HepG2 (cell line): ENCODE measurements around the gene ZBTB48. TPM values are rescaled to one million over a fixed set of nuclear protein-coding genes. Genes with fewer than 3 reads are reported as not detected.

Experiments used
- HIVEP1 ChIP-seq: sonication (generic); formaldehyde crosslinking; IDR thresholded peaks from 2 replicates; pipeline ENCODE4 v1.4.0; 2020; ENCODE audit warnings: mild to moderate bottlenecking, missing genetic modification reagents
- HNRNPL ChIP-seq: fragments of 200-400 bp; formaldehyde crosslinking; IDR thresholded peaks from 2 replicates; pipeline ENCODE4 v1.6.1; 2017; ENCODE audit warnings: mild to moderate bottlenecking, low read depth, low read length
- RERE ChIP-seq: IDR thresholded peaks from 2 replicates; pipeline ENCODE4 v1.6.1; 2016; ENCODE audit warnings: low read depth, missing genetic modification reagents, missing compliant biosample characterization
- ZFYVE20 ChIP-seq: sonication (generic); formaldehyde crosslinking; IDR thresholded peaks from 2 replicates; pipeline ENCODE4 v1.8.0; 2023; ENCODE audit warnings: low read depth, mild to moderate bottlenecking, moderate library complexity, missing genetic modification reagents, borderline replicate concordance
- ZNF552 ChIP-seq: sonication (generic); formaldehyde crosslinking; IDR thresholded peaks from 2 replicates; pipeline ENCODE4 v1.9.0; 2022; ENCODE audit warnings: missing genetic modification reagents, mild to moderate bottlenecking, borderline replicate concordance
- polyA plus RNA-seq, 8 experiments: library from polyadenylated mRNA; depleted of rRNA in 3 of 8; stranded (reverse) in 7 of 8; unstranded in 1 of 8; fragments of >200 nt; fragmentation: Illumina TruSeq in 4 of 8; extraction: Trizol in 4 of 8; gene quantifications; 2 replicates each; pipeline versions ENCODE4 v1.2.1 to v1.2.3, GENCODE V29; 2011 to 2016; ENCODE audit warnings: low read depth in 4 of 8, missing spikeins in 1 of 8, mixed read lengths in 1 of 8; ENCODE audit not compliant: insufficient read depth in 1 of 8
- total RNA-seq, 5 experiments: library from RNA; depleted of rRNA; stranded (reverse); fragments of >200 nt; fragmentation: Illumina TruSeq; extraction: Trizol; gene quantifications; 2 replicates each; pipeline ENCODE4 v1.2.3, GENCODE V29; 2016; ENCODE audit warnings: low read depth in 1 of 5
- TF ChIP-seq, protein P1 (sequence below), 2 experiments: fragments of 450-650 bp in 1 of 2; sonication (generic) in 1 of 2; formaldehyde crosslinking in 1 of 2; IDR thresholded peaks; 2 replicates each; pipeline versions ENCODE4 v1.6.1 to v1.8.0; 2016 to 2022; ENCODE audit warnings: antibody characterized with exemption in 1 of 2, mild to moderate bottlenecking in 1 of 2, missing genetic modification reagents in 1 of 2
- TF ChIP-seq, protein P2 (sequence below), 2 experiments: sonication (generic) in 1 of 2; formaldehyde crosslinking in 1 of 2; IDR thresholded peaks; 2 replicates each; pipeline versions ENCODE4 v1.4.0 to v1.6.1; 2016 to 2020; ENCODE audit warnings: borderline replicate concordance in 1 of 2, low read depth in 1 of 2, mild to moderate bottlenecking in 1 of 2, missing genetic modification reagents in 1 of 2

Gene ZBTB48
- total and polyA plus RNA-seq, 2 of the 13 experiments (the other 11 are each of a cell fraction or from before 2014, with no cell fraction given) = 13.0 to 17.1 TPM

DNA sequence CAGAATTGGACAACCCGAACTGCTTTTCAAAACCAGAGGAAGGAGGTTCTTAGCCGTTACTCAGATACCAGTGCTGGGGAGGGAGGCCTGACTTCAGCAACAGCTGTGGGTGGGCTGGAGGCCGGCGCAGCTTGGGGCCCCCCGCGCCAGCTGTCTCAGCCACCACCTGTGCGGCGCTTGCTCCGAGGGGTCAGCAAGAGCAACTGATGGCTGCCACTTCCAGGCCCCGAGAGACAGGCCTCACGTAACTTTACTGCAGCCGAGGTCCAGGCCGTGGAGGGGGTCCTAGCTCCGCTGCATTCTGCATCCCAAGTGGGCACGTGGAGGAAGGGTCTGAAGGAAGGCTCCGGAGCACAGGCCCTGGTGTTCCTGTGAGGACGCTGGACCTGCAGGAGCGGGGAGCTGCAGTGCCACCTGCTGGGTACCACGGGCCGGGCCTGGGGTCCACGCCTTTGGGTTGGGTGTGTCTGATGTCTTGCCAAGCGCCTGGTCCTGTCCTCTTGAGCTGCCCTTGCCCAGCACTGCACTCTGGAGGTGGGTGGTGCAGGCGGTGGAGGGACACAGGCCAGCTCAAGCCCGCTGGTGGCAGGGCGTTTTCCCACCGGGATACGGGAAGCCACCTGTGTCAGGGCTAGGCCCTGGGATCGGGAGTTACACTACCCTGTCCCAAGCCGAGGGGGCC, 54.7 kb downstream of the ZBTB48 start (continued):
- TF ChIP-seq, protein P1, sequence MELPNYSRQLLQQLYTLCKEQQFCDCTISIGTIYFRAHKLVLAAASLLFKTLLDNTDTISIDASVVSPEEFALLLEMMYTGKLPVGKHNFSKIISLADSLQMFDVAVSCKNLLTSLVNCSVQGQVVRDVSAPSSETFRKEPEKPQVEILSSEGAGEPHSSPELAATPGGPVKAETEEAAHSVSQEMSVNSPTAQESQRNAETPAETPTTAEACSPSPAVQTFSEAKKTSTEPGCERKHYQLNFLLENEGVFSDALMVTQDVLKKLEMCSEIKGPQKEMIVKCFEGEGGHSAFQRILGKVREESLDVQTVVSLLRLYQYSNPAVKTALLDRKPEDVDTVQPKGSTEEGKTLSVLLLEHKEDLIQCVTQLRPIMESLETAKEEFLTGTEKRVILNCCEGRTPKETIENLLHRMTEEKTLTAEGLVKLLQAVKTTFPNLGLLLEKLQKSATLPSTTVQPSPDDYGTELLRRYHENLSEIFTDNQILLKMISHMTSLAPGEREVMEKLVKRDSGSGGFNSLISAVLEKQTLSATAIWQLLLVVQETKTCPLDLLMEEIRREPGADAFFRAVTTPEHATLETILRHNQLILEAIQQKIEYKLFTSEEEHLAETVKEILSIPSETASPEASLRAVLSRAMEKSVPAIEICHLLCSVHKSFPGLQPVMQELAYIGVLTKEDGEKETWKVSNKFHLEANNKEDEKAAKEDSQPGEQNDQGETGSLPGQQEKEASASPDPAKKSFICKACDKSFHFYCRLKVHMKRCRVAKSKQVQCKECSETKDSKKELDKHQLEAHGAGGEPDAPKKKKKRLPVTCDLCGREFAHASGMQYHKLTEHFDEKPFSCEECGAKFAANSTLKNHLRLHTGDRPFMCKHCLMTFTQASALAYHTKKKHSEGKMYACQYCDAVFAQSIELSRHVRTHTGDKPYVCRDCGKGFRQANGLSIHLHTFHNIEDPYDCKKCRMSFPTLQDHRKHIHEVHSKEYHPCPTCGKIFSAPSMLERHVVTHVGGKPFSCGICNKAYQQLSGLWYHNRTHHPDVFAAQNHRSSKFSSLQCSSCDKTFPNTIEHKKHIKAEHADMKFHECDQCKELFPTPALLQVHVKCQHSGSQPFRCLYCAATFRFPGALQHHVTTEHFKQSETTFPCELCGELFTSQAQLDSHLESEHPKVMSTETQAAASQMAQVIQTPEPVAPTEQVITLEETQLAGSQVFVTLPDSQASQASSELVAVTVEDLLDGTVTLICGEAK (IDR thresholded peaks at IDR 0.05) = no peak
- TF ChIP-seq, protein P1 (CRISPR knock-in tag; IDR thresholded peaks at IDR 0.05) = no peak
- no peak for TF ChIP-seq ZNF552
- 0 out of 2 replicates have a peak, but pooled peaks have one; percentile 36 for TF ChIP-seq HIVEP1 (CRISPR knock-in tag)
- TF ChIP-seq RERE = no peak
- peak; percentile 78 for TF ChIP-seq HNRNPL
- no peak for TF ChIP-seq ZFYVE20 (CRISPR knock-in tag)
- TF ChIP-seq, protein P2, sequence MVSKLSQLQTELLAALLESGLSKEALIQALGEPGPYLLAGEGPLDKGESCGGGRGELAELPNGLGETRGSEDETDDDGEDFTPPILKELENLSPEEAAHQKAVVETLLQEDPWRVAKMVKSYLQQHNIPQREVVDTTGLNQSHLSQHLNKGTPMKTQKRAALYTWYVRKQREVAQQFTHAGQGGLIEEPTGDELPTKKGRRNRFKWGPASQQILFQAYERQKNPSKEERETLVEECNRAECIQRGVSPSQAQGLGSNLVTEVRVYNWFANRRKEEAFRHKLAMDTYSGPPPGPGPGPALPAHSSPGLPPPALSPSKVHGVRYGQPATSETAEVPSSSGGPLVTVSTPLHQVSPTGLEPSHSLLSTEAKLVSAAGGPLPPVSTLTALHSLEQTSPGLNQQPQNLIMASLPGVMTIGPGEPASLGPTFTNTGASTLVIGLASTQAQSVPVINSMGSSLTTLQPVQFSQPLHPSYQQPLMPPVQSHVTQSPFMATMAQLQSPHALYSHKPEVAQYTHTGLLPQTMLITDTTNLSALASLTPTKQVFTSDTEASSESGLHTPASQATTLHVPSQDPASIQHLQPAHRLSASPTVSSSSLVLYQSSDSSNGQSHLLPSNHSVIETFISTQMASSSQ (IDR thresholded peaks at IDR 0.05; ENCODE audit: low read depth) = no peak
- TF ChIP-seq, protein P2 (CRISPR knock-in tag; IDR thresholded peaks at IDR 0.05; ENCODE audit: borderline replicate concordance) = no peak
